ENCODE data around the gene CALD1.

Gene CALD1

DNA sequence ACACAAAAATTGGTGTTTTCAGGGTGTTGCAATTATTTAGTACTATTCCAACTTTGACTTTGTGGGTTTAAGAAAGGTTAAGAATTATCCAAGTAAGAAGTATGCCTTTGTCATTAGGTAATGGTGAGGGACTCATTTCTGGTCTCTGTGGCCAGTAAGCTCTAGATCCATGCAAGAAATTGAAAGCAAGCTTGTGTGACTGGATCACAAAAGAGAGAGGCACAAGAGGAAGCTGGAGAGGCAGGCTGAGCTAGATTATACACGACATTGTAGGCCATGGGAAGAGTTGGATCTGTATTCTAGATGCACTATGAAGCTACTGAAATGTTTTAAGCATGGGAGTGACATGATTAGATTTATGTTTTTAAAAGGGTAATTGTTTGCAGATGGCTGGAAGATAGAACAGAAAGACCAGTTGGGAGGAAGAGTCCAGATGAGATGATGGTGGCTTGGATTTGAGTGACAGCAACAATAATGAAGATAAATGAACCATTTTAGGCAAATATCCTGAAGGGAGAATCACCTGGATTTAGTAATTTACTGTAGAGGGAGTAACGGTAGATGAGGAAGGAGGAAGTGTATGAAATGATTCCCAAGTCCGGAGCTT lies 50.0 kb downstream of the CALD1 start:
- no peak for DNase-seq

DNA sequence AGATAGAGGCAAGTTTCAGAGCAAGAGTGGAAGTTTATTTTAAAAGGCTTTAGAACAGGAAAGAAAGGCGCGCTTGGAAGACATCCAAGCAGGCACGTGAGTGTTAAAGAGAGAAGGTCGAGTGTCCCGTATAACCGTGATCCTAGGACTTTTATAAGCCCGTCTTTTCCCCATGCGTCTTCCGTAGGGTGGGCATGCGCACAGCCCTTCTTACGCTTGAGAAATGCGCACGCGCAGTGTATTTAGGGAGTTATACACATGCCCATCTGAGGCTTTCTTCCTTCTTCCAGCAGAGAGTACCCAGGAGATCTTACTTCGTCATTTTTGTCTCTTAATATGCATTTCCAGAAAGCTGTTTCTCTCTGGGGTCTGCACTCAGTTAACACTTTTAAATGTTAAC lies 52.4 kb downstream of the CALD1 start:
- DNase-seq: peak; percentile 8

DNA sequence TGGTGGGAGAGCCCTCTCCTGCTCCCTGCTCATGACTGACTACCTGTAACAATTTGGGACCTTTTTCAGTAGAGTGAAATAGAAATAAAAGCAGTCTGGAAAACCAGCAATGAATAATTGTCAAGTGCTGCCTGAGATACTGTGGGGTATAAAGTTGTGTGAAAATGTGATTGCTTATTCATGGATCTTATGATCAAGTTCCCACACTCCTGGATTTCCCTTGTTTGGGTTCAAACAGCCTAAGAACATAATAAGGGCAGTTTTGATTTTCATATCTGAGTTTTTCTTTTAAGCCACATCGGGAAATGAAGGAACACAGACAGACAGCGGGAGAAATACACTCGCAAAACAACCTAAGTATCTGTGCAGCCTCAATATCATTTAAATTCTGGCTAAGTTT lies 52.9 kb downstream of the CALD1 start:
- no peak for DNase-seq

GRCh38 chr7:134834689-134835462 lies 55.4 kb downstream of the CALD1 start:
- DNase-seq: no peak

GRCh38 chr7:134835463-134835823 lies 56.0 kb downstream of the CALD1 start:
- DNase-seq: no peak

GRCh38 chr7:134836447-134836846 lies 57.0 kb downstream of the CALD1 start:
- peak; percentile 21 for DNase-seq

GRCh38 chr7:134839298-134839697 lies 59.9 kb downstream of the CALD1 start:
- DNase-seq: no peak

DNA sequence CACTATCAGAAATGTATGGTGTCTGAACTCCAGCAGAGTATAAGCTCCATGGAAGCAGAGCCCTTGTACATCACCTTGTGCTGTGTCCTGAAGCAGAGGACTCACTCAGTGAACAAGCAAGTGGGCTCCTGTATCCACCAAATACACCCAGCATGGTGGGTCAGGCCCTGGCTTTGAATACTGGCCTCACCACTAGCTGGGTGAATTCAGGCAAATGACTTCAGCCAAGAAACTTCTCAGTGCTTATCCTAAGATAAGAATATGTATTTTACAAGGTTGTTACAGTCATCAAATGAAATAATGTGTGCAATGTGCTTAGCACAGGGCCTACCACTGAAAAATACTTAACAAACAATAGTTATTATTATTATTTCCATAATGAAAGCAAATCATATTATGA lies 62.6 kb downstream of the CALD1 start:
- DNase-seq: no peak

- DNase-seq: no peak
Measured at GRCh38 chr7:134842886-134843430, 63.5 kb downstream of the CALD1 start.

DNA sequence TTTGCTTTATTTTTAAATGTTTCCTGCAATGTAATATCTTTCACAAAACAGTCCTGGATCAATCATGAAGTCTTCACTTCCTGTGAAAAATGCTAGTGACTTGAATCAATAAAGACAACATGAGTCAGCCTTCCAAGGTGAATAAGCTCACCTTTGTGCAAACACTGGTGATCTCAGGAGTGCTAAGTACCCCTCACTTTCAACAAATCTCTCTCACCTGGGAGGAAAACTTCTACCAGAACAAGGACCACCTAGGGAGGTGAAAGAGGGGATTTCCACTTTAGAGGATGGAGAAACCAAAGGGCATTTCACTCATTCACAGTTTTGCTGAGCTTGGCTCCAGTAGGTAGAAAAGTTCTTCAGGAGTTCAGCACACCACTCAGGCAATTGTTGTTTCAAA lies 64.8 kb downstream of the CALD1 start:
- DNase-seq: no peak

DNA sequence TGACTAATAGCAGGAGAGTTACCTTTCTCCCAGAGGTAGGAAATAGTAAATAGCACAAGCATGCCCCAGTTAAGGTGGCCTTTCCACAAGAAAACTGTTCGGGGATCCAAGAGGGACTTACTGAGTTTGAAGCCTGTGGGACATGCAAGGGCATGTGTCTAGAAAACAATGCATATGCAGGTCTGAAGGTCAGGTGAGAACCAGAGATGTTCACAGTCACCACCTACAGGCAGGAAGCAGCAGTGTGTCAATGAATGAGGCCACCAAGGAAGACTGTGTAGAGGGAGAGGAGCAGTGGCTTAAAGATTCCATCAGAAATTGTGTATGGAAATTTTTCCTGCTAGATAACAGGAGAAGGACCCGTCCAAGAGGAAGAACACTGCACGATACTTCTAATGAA lies 66.0 kb downstream of the CALD1 start:
- DNase-seq: no peak

GRCh38 chr7:134847851-134848588 lies 68.6 kb downstream of the CALD1 start:
- DNase-seq: no peak

DNA sequence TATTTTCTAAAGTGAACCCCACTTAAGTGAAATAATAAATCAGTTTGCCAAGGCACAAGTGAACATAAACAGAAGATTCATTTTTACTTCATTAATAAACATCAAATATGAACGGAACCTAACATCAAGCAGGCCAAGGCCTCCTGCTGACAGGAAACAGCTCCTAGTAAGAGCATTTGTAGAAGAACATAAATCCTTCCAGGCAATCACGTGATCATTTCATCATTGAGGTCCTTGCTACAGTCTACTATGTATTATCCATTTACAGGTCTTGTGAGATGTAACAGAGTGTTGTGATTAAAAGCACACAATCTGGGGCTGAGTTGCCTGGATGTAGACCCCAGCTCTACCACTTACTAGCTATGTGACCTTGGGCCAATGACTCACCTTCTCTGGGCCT lies 70.6 kb downstream of the CALD1 start:
- no peak for DNase-seq

GRCh38 chr7:134851141-134851540 lies 71.7 kb downstream of the CALD1 start:
- DNase-seq: no peak

- DNase-seq: no peak
Measured at GRCh38 chr7:134852625-134853024, 73.2 kb downstream of the CALD1 start.

DNA sequence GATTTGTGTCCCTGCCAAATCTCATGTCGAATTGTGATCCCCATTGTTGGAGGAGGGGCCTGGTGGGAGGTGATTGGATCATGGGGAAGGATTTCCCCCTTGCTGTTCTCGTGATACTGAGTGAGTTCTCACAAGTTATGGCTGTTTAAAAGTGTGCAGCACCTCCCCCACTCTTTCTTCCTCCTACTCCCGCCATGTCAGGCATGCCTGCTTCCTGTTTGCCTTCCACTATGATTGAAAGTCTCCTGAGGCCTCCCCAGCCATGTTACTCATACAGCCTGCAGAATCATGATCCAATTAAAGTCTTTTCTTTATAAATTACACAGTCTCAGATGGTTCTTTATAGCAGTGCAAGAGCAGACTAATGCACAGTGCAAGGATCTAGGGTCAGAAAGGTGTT lies 75.4 kb downstream of the CALD1 start:
- no peak for DNase-seq

GRCh38 chr7:134855442-134855841 lies 76.0 kb downstream of the CALD1 start:
- no peak for DNase-seq

DNA sequence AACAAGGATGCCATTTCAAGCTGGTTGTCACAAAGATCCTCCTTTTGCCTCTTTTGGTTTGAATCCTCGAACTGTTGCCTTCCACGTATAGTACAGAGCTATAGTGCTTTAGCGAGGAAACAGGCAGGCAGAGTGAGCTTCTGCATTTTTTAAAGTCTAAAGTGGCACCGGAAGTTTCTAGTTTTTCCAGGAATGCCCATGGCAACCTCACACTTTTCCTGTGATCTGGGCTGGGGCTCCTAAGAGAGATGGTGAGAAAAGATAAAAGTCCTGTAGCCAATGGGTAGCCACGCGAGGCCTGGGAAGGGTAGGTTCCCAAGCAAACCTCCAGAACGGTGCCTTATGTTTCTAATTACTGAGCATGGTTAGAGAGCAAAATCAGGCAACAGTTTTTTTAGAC lies 76.7 kb downstream of the CALD1 start:
- no peak for DNase-seq

DNA sequence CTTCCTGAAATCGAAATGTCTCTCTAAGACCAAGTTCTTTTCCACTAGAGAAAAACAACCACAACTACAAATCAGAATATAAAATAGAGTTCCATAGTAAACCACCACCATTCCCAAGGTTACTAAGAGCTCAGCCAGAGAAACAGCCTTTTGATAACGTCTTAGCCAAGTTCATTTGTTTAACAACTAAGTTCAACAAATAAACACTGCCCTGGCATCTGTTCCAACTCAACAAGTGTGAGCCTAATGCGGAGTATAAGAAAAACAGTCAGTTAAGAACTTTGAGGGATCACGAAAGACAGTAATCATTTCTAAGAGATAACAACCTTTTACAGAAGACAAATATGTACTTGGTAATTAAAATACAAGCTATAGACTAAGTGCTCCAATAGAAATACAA lies 77.3 kb downstream of the CALD1 start:
- DNase-seq: no peak

- DNase-seq: no peak
Measured at GRCh38 chr7:134857958-134858357, 78.5 kb downstream of the CALD1 start.

DNA sequence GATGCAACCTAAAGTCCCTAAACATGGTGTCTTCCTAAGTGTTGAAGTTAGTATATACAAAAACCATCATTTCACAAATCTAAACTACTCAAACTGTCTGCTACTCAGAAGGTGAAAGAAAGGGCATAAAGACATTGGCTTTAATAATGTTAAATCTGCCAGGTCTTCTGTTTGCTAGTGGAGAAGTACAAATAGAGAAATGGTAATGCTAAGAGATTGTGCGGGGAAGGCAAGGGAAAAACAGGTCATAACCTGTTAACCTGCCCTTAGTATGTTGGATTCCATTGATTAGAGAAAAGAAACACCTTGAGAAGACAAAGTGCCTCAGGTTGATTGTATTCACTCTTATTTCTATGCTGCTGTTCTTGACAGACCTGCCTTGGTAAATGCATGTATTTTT lies 80.3 kb downstream of the CALD1 start:
- no peak for DNase-seq

DNA sequence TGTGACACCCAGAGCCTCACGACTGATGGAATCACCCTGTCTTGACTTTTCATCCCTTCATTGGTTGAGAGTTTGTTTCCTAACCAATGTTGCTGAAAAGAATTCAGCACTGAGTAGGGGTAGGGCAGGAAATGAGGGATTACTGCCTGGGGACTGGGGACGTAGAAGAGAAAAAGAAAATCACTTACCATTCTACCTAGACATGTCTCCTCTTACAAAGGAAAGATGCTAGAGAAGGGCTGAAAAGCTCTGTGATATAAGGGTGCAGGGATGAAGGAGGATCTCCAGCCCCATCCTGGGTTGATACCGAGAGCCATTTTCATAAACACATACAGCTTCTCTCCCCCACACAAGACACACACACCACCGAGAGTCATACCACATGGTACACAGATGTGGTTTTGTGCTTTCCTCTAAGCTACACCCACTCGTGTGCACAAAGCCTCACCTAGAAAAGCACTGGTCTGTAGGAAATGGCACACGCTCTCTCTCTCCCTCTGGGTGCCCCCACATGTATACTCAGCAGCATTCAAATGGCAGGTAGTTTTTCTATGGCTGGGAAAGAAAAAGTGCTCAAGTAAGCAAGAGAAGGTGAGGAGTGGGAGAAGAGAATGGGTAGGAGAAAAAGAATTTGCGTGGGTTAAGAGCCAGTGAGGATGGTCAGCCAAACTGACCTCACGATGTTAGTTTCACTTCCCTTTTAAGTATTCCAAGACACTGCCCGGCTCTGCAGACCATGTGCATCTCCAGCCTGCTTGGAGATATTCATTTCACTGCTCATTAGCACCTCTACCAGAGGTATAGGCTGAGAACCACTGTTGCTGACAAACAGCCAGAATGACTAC lies 85.8 kb downstream of the CALD1 start:
- DNase-seq: peak; percentile 42

DNA sequence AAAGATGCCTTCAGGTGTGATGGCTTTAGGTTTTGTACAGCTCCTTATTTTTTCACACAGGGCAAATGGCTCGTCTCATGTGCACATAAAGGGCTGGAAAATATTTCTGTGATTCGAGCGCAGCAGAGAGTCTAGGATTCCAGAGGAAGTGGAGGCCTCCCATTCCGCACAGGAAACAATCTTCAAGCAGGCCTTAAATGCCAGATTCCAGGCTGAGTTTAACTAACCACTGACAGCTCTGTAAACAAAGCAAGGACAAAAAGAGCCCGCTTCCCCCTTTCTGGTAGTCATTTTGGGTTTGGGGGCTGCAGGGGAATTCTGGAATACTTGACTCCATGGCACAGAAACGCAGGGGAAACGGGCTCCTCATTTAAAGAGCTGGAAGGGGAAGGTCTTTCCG lies 87.2 kb downstream of the CALD1 start:
- DNase-seq: no peak

All from inflammatory macrophage treated with lipopolysaccharide for 4 hours (primary cell).